Peyer's patch (tissue), 4 donors: ENCODE data around the gene RUBCN. TPM values are rescaled to one million over a fixed set of nuclear protein-coding genes. Genes with fewer than 3 reads are reported as not detected.
"Not testable (repeated sequence)": the region's sequence is repeated elsewhere in the genome, so short reads cannot be mapped to it uniquely, and the experiment has no call there.

ENCODE experiments used
- DNase-seq, 3 donors: peaks; one replicate each; pipeline ENCODE4 v3.0.0-alpha.2; 2017 to 2019
- H3K27ac ChIP-seq, 4 donors: fragments of 200-600 bp; sonication (generic); one replicate each; pipeline ENCODE4 v1.5.1; 2016 to 2019
- H3K27me3 ChIP-seq, 2 donors: fragments of 200-600 bp; sonication (generic); one replicate each; pipeline ENCODE4 v1.5.1; 2019
- H3K36me3 ChIP-seq, 3 donors: fragments of 200-600 bp; sonication (generic); one replicate each; pipeline ENCODE4 v1.5.1; 2016 to 2019
- H3K4me1 ChIP-seq, 4 donors: fragments of 200-600 bp; sonication (generic); one replicate each; pipeline ENCODE4 v1.5.1; 2016 to 2019
- H3K4me3 ChIP-seq, 4 donors: fragments of 200-600 bp; sonication (generic); 1 replicate in 3 of 4; 2 replicates in 1 of 4; pipeline ENCODE4 v1.5.1; 2016 to 2019; ENCODE audit warnings: mild to moderate bottlenecking in 1 of 4
- H3K9me3 ChIP-seq, 4 donors: fragments of 200-600 bp; sonication (generic); one replicate each; pipeline ENCODE4 v1.5.1; 2016 to 2019; ENCODE audit warnings: mild to moderate bottlenecking in 1 of 4
- POLR2A ChIP-seq, 2 donors: fragments of 450-650 bp; IDR thresholded peaks; one replicate each; pipeline ENCODE4 v1.5.1; 2017; ENCODE audit warnings: antibody characterized with exemption in 2 of 2, mild to moderate bottlenecking in 2 of 2, moderate library complexity in 2 of 2
- total RNA-seq, 4 donors: library from RNA; depleted of rRNA; stranded (reverse); fragments of >200 nt; gene quantifications; one replicate each; pipeline ENCODE4 v1.1.0, GENCODE V29; 2016
- TF ChIP-seq, protein P1 (sequence below), 6 experiments: fragments of 450-650 bp in 4 of 6; fragments of 200-600 bp in 2 of 6; sonication (generic) in 1 of 6; IDR thresholded peaks; one replicate each; pipeline ENCODE4 v1.5.1; 2017 to 2019; ENCODE audit warnings: antibody characterized with exemption in 6 of 6, mild to moderate bottlenecking in 3 of 6, moderate library complexity in 1 of 6

RUBCN gene
- total RNA-seq, 4 donors from 2014 or later = 45.4 to 113 (median 48.2) TPM

DNA sequence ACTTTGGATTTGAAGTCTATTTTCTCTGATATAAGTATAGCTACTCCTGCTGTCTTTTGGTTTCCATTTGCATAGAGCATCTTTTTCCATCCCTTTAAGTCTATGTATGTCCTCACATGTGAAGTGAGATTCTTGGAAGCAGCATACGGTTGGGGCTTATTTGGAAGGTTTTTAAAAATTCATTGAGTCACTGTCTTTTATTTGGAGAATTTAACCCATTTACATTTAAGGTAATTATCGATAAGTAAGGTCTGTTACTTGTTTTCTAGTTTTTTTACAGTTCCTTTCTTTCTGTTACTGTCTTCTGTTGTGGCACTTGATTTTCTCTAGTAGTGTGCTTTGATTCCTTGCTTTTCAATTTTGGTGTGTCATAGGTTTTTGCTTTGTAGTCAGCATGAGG, 14.0 kb downstream of the RUBCN start:
- H3K9me3 ChIP-seq = no peaks in the 10 kb centered on the region
- TF ChIP-seq POLR2A (IDR thresholded peaks at IDR 0.05) = no peak
- TF ChIP-seq, protein P1, sequence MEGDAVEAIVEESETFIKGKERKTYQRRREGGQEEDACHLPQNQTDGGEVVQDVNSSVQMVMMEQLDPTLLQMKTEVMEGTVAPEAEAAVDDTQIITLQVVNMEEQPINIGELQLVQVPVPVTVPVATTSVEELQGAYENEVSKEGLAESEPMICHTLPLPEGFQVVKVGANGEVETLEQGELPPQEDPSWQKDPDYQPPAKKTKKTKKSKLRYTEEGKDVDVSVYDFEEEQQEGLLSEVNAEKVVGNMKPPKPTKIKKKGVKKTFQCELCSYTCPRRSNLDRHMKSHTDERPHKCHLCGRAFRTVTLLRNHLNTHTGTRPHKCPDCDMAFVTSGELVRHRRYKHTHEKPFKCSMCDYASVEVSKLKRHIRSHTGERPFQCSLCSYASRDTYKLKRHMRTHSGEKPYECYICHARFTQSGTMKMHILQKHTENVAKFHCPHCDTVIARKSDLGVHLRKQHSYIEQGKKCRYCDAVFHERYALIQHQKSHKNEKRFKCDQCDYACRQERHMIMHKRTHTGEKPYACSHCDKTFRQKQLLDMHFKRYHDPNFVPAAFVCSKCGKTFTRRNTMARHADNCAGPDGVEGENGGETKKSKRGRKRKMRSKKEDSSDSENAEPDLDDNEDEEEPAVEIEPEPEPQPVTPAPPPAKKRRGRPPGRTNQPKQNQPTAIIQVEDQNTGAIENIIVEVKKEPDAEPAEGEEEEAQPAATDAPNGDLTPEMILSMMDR (IDR thresholded peaks at IDR 0.05) = no peak
- H3K4me1 ChIP-seq = no peaks in the 10 kb centered on the region
- DNase-seq = no peak
- no peaks in the 10 kb centered on the region for H3K36me3 ChIP-seq
- H3K27ac ChIP-seq = no peak overlapping the region
- H3K4me3 ChIP-seq = no peak overlapping the region
- no peaks in the 10 kb centered on the region for H3K27me3 ChIP-seq

DNA sequence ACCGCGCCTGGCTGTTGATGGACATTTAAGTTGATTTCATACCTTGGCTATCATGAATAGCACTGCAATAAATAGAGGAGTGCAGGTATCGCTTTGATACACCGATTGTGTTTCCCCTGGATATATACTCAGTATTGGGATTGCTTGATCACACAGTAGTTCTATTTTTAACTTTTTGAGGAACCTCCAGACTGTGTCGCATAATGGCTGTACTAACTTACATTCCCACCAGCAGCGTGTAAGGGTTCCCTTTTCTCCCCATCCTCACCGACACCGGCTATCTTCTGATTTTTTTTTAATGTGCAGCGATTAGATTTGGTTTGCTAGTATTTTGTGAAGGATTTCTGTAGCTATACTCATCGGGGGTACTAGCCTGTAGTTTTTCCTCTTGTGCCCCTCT, 16.0 kb downstream of the RUBCN start:
- Histone ChIP-seq H3K27me3 (no peaks in the 10 kb centered on the region), H3K4me1 (no peaks in the 10 kb centered on the region), H3K9me3 (no peaks in the 10 kb centered on the region), H3K36me3 (no peaks in the 10 kb centered on the region), H3K27ac (no peak overlapping the region), H3K4me3 (no peak overlapping the region)
- DNase-seq = no peak
- TF ChIP-seq, protein P1 (IDR thresholded peaks at IDR 0.05) = no peak
- no peak for TF ChIP-seq POLR2A (IDR thresholded peaks at IDR 0.05)

DNA sequence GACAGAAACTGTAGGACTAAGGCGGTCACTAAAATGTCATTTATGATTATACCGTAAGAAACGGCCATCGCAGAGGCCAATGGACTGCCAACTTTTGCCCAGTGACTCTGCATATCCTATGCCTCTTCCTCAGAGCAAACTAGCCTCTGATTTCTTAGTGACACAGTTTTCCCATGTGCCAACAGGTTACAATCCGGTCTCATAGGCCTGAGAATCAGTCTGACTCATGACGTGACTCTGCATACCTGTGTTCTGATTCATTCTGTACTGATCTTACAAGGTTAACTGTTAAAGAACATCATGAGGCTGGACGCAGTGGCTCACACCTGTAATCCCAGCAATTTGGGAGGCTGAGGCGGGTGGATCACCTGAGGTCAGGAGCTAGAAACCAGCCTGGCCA, 17.8 kb downstream of the RUBCN start:
- Histone ChIP-seq H3K9me3 (no peaks in the 10 kb centered on the region), H3K4me1 (no peaks in the 10 kb centered on the region), H3K27me3 (no peaks in the 10 kb centered on the region), H3K4me3 (no peak overlapping the region), H3K36me3 (no peaks in the 10 kb centered on the region), H3K27ac (no peak overlapping the region)
- DNase-seq = no peak
- TF ChIP-seq, protein P1 (IDR thresholded peaks at IDR 0.05) = no peak
- TF ChIP-seq POLR2A (IDR thresholded peaks at IDR 0.05) = no peak

DNA sequence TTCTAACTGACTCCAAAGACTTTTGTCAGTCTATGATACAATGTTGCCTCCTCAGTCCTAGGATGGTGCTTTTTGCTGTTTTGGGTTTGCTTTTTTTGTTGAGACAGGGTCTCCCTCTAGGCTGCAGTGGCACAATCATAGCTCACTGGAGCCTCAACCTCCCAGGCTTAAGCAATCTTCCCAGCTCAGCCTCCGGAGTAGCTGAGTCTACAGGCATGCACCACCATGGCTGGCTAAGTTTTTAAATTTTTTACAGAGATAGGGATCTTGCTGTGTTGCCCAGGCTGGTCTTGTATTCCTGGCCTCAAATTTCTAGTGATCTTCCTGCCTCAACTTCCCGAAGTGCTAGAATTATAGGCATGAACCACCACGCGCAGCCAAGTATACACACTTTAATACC, 22.5 kb downstream of the RUBCN start:
- H3K27ac ChIP-seq = peak overlapping the region in 1 of 4 donors; percentile 91
- peaks cover 0 to 7% (median 2%) of the 10 kb centered on the region in 4 donors for H3K4me1 ChIP-seq
- no peak for TF ChIP-seq POLR2A (IDR thresholded peaks at IDR 0.05)
- no peaks in the 10 kb centered on the region for H3K9me3 ChIP-seq
- H3K4me3 ChIP-seq = no peak overlapping the region
- no peaks in the 10 kb centered on the region for H3K36me3 ChIP-seq
- DNase-seq = no peak
- no peaks in the 10 kb centered on the region for H3K27me3 ChIP-seq

DNA sequence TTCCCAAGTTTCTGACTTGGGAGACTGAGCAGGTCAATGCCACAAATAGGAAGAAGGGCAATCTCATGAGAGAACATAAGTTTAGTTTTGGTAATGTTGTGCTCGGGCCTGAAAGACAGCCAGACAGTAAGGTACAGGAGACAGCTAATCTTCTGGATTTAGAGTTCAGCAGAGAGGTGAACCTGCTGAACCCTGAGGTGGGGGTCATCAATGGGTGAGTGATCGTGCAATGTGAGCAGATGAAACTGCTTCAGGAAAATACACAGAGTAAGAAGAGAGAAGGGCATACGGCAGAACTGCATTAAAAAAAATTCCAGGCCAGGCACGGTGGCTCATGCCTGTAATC, 23.3 kb downstream of the RUBCN start:
- Histone ChIP-seq H3K4me3 (no peak overlapping the region), H3K4me1 (peaks cover 0 to 7% (median 2%) of the 10 kb centered on the region in 4 donors), H3K9me3 (no peaks in the 10 kb centered on the region), H3K27me3 (no peaks in the 10 kb centered on the region), H3K27ac (peak overlapping the region; percentile 79 to 91 (median 80)), H3K36me3 (no peaks in the 10 kb centered on the region)
- TF ChIP-seq POLR2A (IDR thresholded peaks at IDR 0.05) = no peak
- TF ChIP-seq, protein P1 (IDR thresholded peaks at IDR 0.05) = no peak
- no peak for DNase-seq

DNA sequence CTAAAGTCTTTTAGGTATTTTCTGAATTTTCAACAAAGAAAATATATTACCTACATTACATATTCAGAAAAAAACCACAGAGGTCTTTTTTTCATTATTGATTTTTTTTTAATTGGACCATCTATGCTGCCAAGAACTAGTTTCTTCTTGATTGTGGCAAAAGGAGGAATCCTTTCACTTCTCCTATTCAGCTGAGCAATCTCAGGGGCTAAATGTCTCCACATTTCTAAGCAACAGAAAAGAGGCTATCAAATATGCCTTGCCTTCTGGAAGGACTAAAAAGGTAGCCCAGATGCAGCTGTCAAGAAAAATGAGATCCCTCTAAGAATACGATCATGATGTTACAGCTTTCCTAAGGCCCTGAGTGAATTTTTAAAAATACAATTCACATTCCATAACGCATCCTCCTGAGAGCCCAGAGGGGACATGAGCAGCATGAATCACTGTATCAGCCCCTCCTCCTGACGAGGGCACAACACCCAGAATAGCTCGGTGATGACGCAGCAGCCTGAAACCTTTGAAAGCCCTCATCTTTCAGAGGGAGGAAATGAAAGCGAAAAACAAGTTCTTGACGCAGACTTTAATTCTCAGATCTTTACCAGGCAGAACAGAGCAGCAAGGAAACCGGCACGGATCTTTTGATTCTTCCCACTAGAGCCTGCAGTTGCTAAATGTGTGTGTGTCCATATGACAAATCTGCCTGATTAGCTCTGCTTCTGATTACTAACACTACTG, 24.6 kb downstream of the RUBCN start:
- Histone ChIP-seq H3K27ac (peak overlapping the region; percentile 79 to 91 (median 80)), H3K36me3 (no peaks in the 10 kb centered on the region), H3K27me3 (no peaks in the 10 kb centered on the region), H3K9me3 (no peaks in the 10 kb centered on the region), H3K4me3 (peak overlapping the region in 3 of 4 donors; percentile 18 to 31 (median 30)), H3K4me1 (peaks cover 0 to 7% (median 2%) of the 10 kb centered on the region in 4 donors)
- TF ChIP-seq, protein P1 (IDR thresholded peaks at IDR 0.05) = no peak
- TF ChIP-seq POLR2A (IDR thresholded peaks at IDR 0.05) = peak in 1 of 2 donors; percentile 38
- peak in 2 of 3 donors; percentile 93 to 96 for DNase-seq

DNA sequence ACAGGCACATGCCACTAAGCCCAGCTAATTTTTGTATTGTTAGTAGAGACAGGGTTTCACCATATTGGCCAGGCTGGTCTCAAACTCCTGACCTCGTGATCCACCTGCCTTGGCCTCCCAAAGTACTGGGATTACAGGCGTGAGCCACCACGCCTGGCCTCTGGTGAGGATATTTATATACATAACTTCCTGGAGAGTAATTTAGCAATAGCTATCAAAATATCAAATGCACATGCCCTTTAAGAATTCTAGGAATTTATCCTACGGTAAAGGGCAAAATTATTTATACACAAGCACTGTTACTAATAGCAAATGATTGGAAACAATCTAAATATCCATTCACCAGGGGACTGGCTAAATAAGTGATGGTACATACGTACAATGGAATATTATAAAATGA, 25.7 kb downstream of the RUBCN start:
- not testable (repeated sequence) for DNase-seq, H3K4me3 ChIP-seq, H3K27me3 ChIP-seq, H3K36me3 ChIP-seq, H3K9me3 ChIP-seq, H3K4me1 ChIP-seq
- H3K27ac ChIP-seq = peak overlapping the region in 2 of 4 donors; percentile 80 to 91
